Adrenal gland (tissue), 12 donors: ENCODE measurements around the gene TTC33. TPM values are rescaled to one million over a fixed set of nuclear protein-coding genes. Genes with fewer than 3 reads are reported as not detected.
A peak's percentile ranks its signal among the peaks of the same experiment; 100 is the strongest.
"Not testable (repeated sequence)": the region's sequence is repeated elsewhere in the genome, so short reads cannot be mapped to it uniquely, and the experiment has no call there.

Experiments used
- DNase-seq, 7 donors: peaks; one replicate each; pipeline ENCODE4 v3.0.0-alpha.2; 2019 to 2020
- H3K27ac ChIP-seq, 5 donors: fragments of 200-600 bp; sonication (generic) in 4 of 5; 1 replicate in 3 of 5; 2 replicates in 2 of 5; pipeline versions ENCODE4 v1.5.1 to v1.8.0; 2016 to 2020; ENCODE audit warnings: mild to moderate bottlenecking in 1 of 5
- H3K27me3 ChIP-seq: fragments of 200-600 bp; 2 replicates; pipeline ENCODE4 v1.8.0; 2021
- H3K36me3 ChIP-seq, 2 donors: fragments of 200-600 bp; replicated peaks in 1 of 2; 1 replicate in 1 of 2; 2 replicates in 1 of 2; pipeline versions ENCODE4 v1.5.1 to v1.8.0; 2018 to 2022
- H3K4me1 ChIP-seq, 2 donors: fragments of 200-600 bp; replicated peaks in 1 of 2; 1 replicate in 1 of 2; 2 replicates in 1 of 2; pipeline versions ENCODE4 v1.5.1 to v1.8.0; 2018 to 2021
- H3K4me3 ChIP-seq, 4 donors: fragments of 200-600 bp; sonication (generic) in 3 of 4; one replicate each; pipeline ENCODE4 v1.5.1; 2016 to 2018
- H3K9me3 ChIP-seq, 3 donors: fragments of 200-600 bp; sonication (generic) in 1 of 3; replicated peaks in 1 of 3; 1 replicate in 2 of 3; 2 replicates in 1 of 3; pipeline versions ENCODE4 v1.5.1 to v1.8.0; 2016 to 2021
- CTCF ChIP-seq, 6 experiments: fragments of 450-650 bp in 4 of 6; fragments of 200-600 bp in 2 of 6; sonication (generic) in 1 of 6; IDR thresholded peaks; 1 replicate in 5 of 6; 2 replicates in 1 of 6; pipeline versions ENCODE4 v1.5.1 to v1.8.0; 2016 to 2021; ENCODE audit warnings: antibody characterized with exemption in 6 of 6, mild to moderate bottlenecking in 2 of 6, moderate library complexity in 1 of 6
- POLR2A ChIP-seq, 2 donors: fragments of 450-650 bp; IDR thresholded peaks; one replicate each; pipeline ENCODE4 v1.6.1; 2017; ENCODE audit warnings: antibody characterized with exemption in 2 of 2, mild to moderate bottlenecking in 2 of 2, moderate library complexity in 1 of 2
- WGBS, 4 donors: extraction: QIAGEN DNeasy Blood & Tissue Kit in 2 of 4; methylation state at CpG; one replicate each; pipeline versions ENCODE4 v1.1.5 to v1.1.7; 2013 to 2017; 5-methylcytosine and 5-hydroxymethylcytosine counted together
- intact Hi-C, 2 donors: fragments of 100-400 bp; cut with DNase I; formaldehyde crosslinking; loops; one replicate each; pipeline versions ENCODE4 v1.14.1 to v1.15.0; 2022 to 2023
- polyA plus RNA-seq, 3 donors: library from polyadenylated mRNA; stranded (reverse); fragments of 200-250 nt in 2 of 3; fragments of 350-450 nt in 1 of 3; fragmentation: Illumina TruSeq in 1 of 3; extraction: RNeasy Lipid Tissue Mini Kit (QIAGEN cat#74804) in 1 of 3; gene quantifications; one replicate each; pipeline ENCODE4 v1.2.3, GENCODE V29; 2013 to 2014
- total RNA-seq, 9 donors: library from RNA; depleted of rRNA in 4 of 9; stranded (reverse); fragments of >200 nt in 4 of 9; fragments of 120-200 nt in 1 of 9; fragmentation: NEBNext Ultra II Directional in 1 of 9; extraction: Animal tissue kit (Norgen Biotek cat#: 25700) in 1 of 9; gene quantifications; one replicate each; pipeline versions ENCODE4 v1.1.0 to v1.2.4, GENCODE V29; 2013 to 2023
- donor health status: healthy with polysubstance abuse.
- donor health status: Bipolar disorder and iron deficiency.
- donor health status: DM: yes; HTN: yes; CAD: no.
- donor health status: DM: no; HTN: no; CAD: no.
- donor health status: DM: no; HTN: no; CAD: no.
- donor health status: DM: yes; HTN: yes; CAD: no.

TTC33 gene
- total and polyA plus RNA-seq, 12 donors, result 5.8 to 33.5 (median 15.3) TPM

DNA sequence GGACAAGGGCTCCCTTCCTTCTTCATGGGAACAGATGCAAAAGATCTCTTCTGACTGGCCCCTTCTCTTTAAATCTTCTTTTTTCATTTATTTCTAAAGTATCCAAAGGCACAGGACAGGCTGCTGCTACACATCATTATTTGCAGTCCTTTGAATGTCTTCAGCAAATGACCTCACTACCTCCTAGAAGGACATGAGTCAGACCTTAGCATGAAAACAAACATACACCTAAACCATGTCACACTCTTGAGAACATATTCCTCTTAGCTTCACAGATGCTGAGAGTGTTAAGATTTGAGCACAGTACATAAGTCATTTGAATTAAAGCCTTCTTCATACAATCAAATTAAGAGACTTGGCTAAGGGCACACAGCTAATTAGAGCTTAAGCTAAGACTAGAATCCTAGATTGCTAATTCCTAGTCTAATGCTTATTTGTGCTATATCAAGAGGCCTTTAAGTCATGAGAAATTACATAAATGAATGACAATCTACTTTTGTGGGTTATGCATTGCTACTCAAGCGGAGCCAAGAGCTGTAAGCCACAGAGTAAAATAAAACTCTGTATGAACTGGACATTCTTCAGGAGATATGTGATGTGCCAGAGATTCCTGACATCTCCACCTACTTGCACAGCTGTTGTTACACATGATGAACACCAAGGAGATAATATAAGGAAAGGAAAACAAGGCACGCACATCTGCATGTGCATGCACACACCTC lies 185.2 kb downstream of the TTC33 start:
- intact Hi-C loops, result no loop called here
- TF ChIP-seq POLR2A (IDR thresholded peaks at IDR 0.05), result no peak
- TF ChIP-seq CTCF (IDR thresholded peaks at IDR 0.05), result no peak
- peak overlapping the region in 1 of 5 donors; percentile 46 for H3K27ac ChIP-seq

DNA sequence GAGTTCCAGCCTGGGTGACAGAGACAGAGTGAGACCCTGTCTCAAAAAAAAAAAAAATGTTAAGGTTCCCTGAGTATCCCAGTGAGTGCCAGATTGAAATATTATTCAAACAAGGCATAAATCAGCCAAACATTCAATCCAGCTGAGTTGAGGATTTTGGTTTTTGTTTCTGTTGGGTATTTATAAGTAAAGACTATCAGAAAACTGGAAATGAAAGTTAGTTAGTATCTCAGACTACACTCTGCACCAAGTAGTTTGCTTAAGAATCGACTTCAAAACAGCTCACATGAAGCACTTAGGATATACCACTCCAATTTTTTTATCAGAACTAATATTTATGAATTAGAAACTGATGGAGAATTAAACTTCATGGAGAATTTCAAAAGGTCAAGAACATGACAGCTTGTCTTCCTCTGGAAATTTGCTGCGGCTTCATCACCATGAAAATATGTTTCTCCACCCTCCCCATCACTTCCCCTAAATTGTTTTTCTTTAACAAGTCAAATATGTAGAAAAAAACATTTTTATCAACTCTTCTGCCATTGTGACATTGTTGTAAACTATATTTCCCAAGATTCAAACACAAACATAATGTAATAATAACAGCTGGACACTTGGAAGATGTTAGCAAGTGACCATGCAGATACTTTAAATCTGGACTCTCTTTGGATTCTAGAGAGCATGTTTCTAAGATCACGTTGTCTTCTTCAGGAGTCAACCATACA lies 186.1 kb downstream of the TTC33 start:
- no peak overlapping the region for H3K27ac ChIP-seq
- H3K27me3 ChIP-seq, result no peaks in the 10 kb centered on the region
- WGBS, 4 donors, result 25 to 39% (median 28%) methylated on average over 3 of the region's 3 CpGs
- TF ChIP-seq POLR2A (IDR thresholded peaks at IDR 0.05), result no peak
- TF ChIP-seq CTCF (IDR thresholded peaks at IDR 0.05), result no peak
- H3K4me3 ChIP-seq, result no peak overlapping the region
- H3K9me3 ChIP-seq, result no peaks in the 10 kb centered on the region
- DNase-seq, result no peak
- H3K36me3 ChIP-seq, result no peaks in the 10 kb centered on the region
- intact Hi-C loops, result no loop called here
- peaks cover 0 to 9% of the 10 kb centered on the region in 2 donors for H3K4me1 ChIP-seq

More for the DNA sequence above, 185.2 kb downstream of the TTC33 start:
- Histone ChIP-seq H3K36me3 (no peaks in the 10 kb centered on the region), H3K4me3 (no peak overlapping the region), H3K4me1 (peaks cover 0 to 9% of the 10 kb centered on the region in 2 donors), H3K9me3 (no peaks in the 10 kb centered on the region), H3K27me3 (no peaks in the 10 kb centered on the region)
- 75 to 82% (median 75%) methylated on average over 2 of the region's 2 CpGs for WGBS, 4 donors
- DNase-seq, result no peak

GRCh38 chr5:40568548-40568947 lies 187.2 kb downstream of the TTC33 start:
- TF ChIP-seq POLR2A (IDR thresholded peaks at IDR 0.05) (no peak), CTCF (IDR thresholded peaks at IDR 0.05) (no peak)
- no peak overlapping the region for H3K4me3 ChIP-seq
- intact Hi-C loops, result no loop called here
- no peak overlapping the region for H3K27ac ChIP-seq
- H3K9me3 ChIP-seq, result no peaks in the 10 kb centered on the region
- no peaks in the 10 kb centered on the region for H3K27me3 ChIP-seq
- 47 to 79% (median 64%) methylated on average over 1 of the region's 1 CpG for WGBS, 4 donors
- no peak for DNase-seq
- H3K4me1 ChIP-seq, result peaks cover 0 to 9% of the 10 kb centered on the region in 2 donors
- H3K36me3 ChIP-seq, result no peaks in the 10 kb centered on the region

DNA sequence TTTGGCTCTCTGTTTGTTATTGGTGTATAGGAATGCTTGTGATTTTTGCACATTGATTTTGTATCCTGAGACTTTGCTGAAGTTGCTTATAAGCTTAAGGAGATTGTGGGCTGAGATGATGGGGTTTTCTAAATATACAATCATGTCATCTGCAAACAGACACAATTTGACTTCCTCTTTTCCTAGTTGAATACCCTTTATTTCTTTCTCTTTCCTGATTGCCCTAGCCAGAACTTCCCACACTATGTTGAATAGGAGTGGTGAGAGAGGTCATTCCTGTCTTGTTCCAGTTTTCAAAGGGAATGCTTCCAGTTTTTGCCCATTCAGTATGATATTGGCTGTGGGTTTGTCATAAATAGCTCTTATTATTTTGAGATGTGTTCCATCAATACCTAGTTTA lies 192.6 kb downstream of the TTC33 start:
- intact Hi-C loops, H3K36me3 ChIP-seq, H3K9me3 ChIP-seq: not testable (repeated sequence)

More for the DNA sequence above, 192.6 kb downstream of the TTC33 start:
- H3K4me1 ChIP-seq, DNase-seq, H3K27me3 ChIP-seq, H3K27ac ChIP-seq, H3K4me3 ChIP-seq: not testable (repeated sequence)
